ENCODE results near the gene DLG2.

DNA sequence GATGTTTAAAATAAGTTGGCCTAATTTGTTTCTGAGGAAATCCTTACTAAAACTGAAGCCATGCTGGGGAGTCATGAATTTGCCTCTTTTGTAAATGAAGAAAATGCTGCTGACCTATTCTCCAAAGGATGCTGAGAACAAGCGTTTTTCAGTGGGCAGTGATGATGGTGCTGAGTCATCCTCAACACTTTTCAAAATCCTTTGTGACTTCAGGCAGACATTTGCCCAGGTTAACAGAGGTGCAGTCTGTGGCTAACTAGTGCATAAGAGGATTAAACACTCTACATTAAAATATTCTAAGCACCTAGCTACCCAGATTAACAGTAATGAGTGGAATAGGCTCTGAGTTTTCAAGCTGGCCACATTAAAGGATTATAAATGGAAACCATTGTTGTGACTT is 509.0 kb downstream of the DLG2 start:
- TF ChIP-seq, protein P1, sequence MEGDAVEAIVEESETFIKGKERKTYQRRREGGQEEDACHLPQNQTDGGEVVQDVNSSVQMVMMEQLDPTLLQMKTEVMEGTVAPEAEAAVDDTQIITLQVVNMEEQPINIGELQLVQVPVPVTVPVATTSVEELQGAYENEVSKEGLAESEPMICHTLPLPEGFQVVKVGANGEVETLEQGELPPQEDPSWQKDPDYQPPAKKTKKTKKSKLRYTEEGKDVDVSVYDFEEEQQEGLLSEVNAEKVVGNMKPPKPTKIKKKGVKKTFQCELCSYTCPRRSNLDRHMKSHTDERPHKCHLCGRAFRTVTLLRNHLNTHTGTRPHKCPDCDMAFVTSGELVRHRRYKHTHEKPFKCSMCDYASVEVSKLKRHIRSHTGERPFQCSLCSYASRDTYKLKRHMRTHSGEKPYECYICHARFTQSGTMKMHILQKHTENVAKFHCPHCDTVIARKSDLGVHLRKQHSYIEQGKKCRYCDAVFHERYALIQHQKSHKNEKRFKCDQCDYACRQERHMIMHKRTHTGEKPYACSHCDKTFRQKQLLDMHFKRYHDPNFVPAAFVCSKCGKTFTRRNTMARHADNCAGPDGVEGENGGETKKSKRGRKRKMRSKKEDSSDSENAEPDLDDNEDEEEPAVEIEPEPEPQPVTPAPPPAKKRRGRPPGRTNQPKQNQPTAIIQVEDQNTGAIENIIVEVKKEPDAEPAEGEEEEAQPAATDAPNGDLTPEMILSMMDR (IDR thresholded peaks at IDR 0.05): no peak
- TF ChIP-seq EP300 (IDR thresholded peaks at IDR 0.05) (no peak), POLR2AphosphoS5 (IDR thresholded peaks at IDR 0.05) (no peak), POLR2A (IDR thresholded peaks at IDR 0.05) (no peak)

Measured in sigmoid colon (tissue), 4 donors.